Measurements from ENCODE around the gene ZG16B.

- TF ChIP-seq CTCF (IDR thresholded peaks at IDR 0.05; ENCODE audit: low read depth, low read length, poor library complexity, severe bottlenecking) (no peak), EZH2phosphoT487 (IDR thresholded peaks at IDR 0.05; ENCODE audit: borderline replicate concordance, low read length) (no peak)
Observed at GRCh38 chr16:2786061-2786825, 43.9 kb upstream of the ZG16B start.
